ENCODE data around the gene SEMA4C.

SEMA4C gene

DNA sequence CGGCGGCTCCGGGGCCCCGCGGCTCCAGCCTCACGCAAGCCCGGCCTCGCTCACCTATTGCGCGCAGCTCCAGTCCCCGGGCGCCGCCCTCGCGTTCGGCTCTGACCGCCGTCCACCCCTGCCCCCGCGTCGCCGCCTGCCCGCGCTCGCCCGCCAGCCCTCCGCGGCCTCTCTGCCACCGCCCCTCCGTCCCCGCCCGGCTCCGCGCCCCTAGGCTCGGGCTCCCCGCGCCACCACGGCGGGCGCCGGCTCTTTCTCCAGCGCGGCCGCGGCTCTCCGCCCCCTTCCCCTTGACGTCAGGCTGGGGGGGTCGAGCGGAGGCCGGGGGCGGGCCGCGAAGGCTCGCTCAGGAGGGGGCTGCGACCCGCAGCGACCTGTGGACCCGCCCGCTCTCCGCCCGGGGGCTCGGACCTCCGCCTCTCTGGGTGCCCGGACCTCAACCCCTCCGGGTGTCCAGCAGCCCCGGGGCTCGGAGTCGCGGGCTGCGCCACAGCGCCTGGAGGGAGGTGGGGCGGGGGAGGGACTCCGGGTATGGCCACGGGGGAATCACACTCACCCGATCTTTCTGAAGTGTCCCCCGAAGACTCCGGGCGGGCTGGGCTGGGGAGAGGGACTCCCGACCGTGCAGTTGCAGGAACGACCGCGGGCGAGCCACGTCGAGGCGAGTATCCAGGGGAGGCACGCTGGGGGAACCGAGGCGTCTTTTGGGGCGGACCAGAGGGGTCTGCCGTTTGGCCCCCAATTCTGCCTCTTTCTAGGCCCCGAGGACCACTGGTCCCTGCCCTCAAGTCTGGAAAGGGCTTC lies at the start of gene SEMA4C:
Gene SEMA4C, minus strand, starts transcription at position 259 of the 804 bp plus-strand sequence. CDS start 2,194 bp downstream, outside the sequence.
- peak; percentile 31 for DNase-seq (ENCODE audit: low read depth)

- DNase-seq (ENCODE audit: low read depth) = no peak
Measured at GRCh38 chr2:96918754-96919550, 49.1 kb upstream of the SEMA4C start.

GRCh38 chr2:96918092-96918753 lies 48.3 kb upstream of the SEMA4C start:
- DNase-seq (ENCODE audit: low read depth) = no peak

GRCh38 chr2:96916646-96917543 lies 47.0 kb upstream of the SEMA4C start:
- no peak for DNase-seq (ENCODE audit: low read depth)

DNA sequence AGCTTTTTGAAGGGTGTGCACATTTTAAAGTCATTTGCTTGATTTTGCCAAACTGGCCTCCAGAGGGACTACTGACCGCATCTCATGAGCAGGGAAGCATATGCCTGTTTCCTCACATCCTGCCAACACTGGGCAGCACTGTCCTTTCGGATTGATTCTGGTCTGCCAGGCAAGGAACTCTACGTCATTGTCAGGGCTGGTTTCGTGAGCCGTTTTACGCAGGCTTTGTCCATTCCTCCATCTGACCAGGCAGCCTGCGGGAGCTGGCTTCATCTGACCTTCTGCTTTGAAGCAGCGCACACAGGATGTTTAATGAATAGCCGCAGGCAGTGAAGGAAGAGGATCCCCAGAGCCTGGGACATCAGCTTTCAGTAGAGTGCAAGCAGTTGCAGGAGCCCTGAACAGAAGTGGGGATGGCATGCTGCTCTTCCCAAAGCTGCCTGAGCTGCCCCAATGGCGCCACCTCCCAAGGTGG lies 46.3 kb upstream of the SEMA4C start:
- DNase-seq (ENCODE audit: low read depth) = no peak

DNA sequence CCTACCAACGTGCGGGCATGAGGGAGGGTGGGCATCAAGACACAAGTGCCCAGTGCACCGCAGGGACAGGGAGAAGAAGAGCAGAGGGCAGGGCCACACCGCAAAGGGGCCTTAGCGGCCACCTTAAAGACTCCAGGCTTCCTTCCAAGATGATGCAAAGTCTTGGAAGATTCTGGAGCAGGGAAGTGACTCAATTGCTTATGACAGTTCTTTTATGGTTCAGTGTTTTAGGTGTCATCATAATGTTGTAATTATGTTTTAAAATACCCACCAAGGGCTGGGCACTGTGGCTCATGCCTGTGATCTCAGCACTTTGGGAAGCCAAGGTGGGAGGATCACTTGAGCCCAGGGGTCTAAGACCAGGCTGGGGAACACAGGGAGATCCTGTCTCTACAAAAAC lies 44.5 kb upstream of the SEMA4C start:
- no peak for DNase-seq (ENCODE audit: low read depth)

GRCh38 chr2:96913398-96914202 lies 43.7 kb upstream of the SEMA4C start:
- DNase-seq (ENCODE audit: low read depth) = peak; percentile 32

GRCh38 chr2:96913117-96913397 lies 43.2 kb upstream of the SEMA4C start:
- DNase-seq (ENCODE audit: low read depth) = no peak

DNA sequence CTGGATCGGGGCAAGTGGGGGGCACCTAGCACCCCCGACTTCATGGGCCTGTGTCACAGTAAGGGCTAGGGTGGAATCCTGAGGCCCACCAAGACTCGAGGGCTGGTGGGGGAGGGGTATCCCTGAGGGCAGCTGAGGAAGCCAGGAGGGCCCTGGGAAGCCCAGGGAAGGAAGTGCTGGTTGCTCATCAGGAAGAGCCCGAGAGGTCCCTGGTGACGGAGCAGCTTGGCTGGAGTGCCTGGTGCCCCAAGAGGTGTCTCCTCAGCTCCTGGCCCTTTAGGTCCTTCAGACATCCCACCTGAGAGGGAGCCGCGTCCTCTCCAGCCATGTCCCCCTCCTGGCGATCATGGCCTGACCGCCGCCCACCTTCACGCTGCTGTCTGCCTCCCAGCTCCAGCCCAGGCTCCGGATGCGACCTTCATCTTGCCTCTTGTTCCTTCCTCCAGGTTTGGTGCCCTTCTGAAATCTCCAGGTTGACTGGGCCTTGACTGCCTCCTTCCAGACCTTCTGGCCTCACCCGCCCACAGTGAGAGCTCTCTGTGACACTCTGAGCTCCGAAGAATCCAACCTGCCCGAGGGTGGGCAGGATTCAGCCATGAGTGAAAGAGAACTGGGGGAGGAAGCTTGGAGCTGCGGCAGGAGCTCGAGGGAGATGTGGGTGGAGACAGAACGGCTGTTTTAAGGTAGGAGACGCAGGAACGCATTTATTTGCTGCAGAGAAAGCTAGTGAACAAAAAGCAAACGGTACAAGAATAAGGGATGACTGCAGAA lies 42.7 kb upstream of the SEMA4C start:
- DNase-seq (ENCODE audit: low read depth) = no peak

DNA sequence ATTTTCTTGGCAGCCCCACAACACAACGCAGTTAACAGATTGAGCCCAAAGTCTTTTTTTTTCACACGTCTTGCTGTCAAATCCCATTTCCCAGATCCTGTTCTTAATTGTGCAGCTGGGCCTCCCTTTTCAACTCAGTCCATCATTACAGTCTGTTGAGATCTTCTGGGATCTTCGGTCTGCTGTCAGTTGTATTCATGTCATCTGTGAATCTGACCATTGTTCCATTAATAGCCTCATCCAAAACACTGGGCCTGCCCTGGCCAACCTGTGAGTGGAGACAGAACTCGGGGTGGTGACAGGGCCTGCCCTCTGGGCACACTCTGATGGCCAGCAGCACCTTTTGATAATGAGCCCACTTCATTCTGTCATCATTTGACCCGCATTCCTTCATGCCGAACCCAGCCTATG lies 39.7 kb upstream of the SEMA4C start:
- DNase-seq (ENCODE audit: low read depth) = no peak

GRCh38 chr2:96907115-96908041 lies 37.5 kb upstream of the SEMA4C start:
- no peak for DNase-seq (ENCODE audit: low read depth)

- no peak for DNase-seq (ENCODE audit: low read depth)
Measured at GRCh38 chr2:96906729-96907114, 36.8 kb upstream of the SEMA4C start.

GRCh38 chr2:96903815-96904214 lies 33.9 kb upstream of the SEMA4C start:
- no peak for DNase-seq (ENCODE audit: low read depth)

- no peak for DNase-seq (ENCODE audit: low read depth)
Measured at GRCh38 chr2:96903318-96903717, 33.4 kb upstream of the SEMA4C start.

GRCh38 chr2:96900237-96900636 lies 30.4 kb upstream of the SEMA4C start:
- no peak for DNase-seq (ENCODE audit: low read depth)

DNA sequence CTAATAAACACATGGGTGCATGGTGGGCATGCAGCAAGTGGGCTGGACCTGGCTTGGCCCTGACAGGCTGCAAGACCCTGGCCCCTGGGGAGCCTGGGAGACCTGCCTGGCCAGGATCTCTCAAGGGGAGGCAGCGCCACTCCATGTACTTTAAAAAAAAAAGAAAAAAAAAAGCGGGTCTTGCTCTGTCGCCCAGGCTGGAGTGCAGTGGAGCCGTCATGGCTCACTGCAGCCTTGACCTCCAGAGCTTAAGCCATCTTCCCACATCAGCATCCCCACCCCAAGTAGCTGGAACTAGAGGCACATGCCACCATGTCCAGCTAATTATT lies 29.5 kb upstream of the SEMA4C start:
- no peak for DNase-seq (ENCODE audit: low read depth)

DNA sequence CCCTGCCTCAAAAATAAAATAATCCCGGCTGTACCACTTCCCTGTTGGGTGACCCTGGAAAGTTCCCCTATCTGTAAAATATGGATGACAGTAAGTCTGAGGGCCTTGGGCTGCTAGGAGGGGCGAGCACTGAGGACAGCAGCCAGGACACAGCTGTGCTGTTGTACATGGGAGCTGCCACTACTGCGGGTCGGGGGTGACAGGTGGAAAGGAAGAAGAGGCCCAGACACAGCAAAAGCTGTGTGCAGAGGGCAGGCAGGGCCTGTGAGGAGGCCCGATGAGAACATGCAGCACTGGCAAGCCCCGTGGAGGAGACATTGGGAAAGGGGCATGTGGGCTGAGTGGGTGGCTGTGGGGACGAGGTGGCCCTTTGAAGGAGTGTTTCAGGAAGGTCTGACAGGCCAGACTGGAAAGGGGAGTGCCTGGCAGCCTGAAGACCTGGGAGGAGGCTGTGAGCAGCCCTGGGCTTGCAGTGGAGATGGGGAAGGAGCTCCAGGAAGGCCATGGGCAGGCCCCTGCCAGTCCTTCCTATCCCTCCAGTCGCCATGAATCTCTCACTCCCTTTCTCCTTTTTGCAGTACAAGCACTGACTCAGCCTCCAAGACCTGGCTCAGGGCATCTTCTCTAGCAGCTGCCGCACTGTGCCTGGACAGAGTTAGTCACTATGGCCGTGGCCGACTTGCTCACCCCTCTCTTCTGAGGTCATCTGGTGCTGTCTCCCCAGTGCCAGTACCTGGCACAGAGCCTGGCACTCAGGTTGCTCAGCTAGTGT lies 28.9 kb upstream of the SEMA4C start:
- no peak for DNase-seq (ENCODE audit: low read depth)

DNA sequence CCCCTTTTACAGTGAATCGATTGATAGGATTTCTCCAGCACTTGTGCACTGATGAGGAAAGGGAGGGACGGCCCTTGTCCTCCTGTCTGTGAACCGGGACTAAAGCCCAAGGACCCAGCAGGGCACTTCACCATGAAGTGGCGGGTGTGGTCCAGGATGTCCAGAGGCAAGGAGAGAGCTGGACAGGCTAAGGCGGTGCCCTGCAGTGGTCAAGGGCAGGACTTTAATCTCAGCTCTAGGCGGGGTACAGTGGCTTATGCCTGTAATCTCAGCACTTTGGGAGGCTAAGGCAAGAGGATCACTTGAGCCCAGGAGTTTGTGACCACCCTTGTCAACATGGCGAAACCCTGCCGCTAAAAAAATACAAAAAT lies 28.2 kb upstream of the SEMA4C start:
- DNase-seq (ENCODE audit: low read depth) = no peak
